GM12801 (cell line): ENCODE results near the gene SPTBN1.

Source experiments
- TF ChIP-seq, protein P1 (sequence below): IDR thresholded peaks from one replicate; pipeline ENCODE4 v1.5.1; 2011; ENCODE audit warnings: control low read depth; ENCODE audit not compliant: insufficient read length; ENCODE audit errors: extremely low read depth

SPTBN1 gene

DNA sequence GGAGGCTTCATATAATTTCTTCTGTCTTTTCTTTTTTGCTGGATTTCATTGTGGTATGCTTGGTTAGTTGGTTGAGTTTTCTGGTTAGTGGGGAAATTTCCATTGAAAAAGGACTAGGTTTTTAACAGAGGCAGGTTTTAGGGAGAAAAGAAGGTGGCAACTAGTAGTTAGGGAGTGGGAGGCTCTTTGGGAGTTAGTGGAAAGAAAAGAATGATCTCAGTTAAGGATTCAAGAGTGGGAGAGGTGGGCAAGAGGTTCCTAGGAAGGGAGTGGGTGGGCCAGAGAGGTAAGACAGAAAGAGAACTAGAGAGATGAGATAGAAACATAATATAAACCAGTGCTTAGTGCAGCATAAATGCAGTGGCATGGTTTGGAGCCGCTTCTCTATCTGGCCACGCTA is 96.9 kb downstream of the SPTBN1 start:
- TF ChIP-seq, protein P1, sequence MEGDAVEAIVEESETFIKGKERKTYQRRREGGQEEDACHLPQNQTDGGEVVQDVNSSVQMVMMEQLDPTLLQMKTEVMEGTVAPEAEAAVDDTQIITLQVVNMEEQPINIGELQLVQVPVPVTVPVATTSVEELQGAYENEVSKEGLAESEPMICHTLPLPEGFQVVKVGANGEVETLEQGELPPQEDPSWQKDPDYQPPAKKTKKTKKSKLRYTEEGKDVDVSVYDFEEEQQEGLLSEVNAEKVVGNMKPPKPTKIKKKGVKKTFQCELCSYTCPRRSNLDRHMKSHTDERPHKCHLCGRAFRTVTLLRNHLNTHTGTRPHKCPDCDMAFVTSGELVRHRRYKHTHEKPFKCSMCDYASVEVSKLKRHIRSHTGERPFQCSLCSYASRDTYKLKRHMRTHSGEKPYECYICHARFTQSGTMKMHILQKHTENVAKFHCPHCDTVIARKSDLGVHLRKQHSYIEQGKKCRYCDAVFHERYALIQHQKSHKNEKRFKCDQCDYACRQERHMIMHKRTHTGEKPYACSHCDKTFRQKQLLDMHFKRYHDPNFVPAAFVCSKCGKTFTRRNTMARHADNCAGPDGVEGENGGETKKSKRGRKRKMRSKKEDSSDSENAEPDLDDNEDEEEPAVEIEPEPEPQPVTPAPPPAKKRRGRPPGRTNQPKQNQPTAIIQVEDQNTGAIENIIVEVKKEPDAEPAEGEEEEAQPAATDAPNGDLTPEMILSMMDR: no peak

DNA sequence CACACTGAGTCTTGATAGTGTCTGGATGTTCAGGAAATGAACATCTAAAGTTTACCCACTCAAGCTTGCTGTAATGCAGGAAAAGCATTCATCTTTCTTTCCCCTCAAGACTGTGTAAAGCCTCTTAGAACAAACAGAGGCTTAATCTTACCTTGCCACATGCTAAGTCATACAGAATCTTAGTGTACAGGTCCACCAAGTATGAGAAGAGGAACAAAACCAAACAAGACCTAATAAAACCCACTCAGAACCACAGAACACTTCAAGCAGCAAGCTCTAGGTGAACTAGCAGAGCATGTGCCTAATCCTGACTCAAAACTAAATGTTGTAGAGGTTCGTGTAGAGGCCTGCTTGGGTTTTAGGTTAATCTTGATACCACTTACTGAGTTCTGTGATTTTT is 97.6 kb downstream of the SPTBN1 start:
- TF ChIP-seq, protein P1: no peak

DNA sequence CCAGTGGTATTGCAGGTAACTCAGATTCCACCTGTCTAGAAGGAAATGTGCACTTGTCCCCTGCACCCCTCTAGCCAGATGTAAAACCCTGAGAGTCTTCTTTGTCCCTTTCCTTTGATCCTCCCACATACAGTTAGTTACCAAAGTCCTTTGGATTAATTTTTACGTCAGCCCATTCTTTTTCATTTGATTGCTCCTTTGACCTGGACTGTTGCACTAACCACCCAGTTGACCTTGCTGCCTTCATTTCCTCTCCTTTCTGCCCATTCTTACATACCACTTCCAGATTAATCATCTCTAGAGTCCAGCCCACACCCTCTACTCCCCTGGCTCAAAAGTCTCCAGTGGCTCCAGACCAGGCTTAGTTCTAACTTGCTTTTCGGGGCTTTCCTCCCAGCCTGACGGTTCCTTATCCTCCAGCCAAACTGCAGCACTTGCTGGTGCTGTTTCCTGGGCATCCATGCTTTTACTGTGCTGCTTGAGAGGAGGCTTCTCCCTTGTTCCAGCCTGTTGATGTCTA is 99.3 kb downstream of the SPTBN1 start:
- TF ChIP-seq, protein P1: no peak

DNA sequence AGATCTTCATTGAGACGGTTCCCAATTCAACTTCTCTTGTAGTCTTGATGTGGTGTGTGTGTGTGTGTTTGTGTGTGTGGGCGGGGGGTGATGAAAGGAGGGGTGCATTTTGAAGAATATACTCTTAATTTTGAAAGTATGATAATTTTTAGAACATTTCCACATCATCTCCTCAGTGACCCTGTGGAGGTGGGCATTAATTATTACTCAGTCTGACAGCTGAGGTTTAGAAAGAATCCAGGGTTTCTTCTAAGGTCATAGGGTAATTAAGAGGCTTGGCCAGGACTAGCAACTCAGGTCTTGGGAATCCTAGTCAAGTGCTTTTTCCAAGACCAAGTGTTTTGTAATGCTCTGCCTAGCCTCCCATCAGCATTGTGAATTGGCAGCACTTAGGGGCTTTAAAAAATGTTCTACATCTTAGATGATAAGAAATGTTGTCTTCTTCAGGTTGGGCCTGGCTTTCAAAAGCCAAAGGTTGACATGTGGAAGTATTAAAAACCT is 100.5 kb downstream of the SPTBN1 start:
- TF ChIP-seq, protein P1: no peak

DNA sequence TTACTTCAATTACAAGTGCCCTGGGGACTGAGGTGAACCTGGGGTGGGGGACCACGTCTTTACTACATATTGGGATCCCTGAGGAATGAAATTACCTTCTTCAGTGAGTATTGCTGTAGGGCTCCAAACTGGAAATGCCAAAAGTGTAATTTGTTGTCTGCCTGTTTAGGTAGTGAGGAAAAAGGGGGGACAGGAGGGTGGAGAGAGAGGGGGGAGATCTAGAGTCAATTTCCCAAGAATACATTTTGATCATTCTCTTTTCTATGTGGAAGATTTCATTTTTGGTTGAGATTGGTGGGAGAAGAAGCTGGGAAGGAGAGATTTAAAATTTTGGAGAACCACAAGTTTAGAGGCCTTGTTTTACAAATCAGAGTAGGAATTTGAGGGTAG is 101.1 kb downstream of the SPTBN1 start:
- TF ChIP-seq, protein P1: no peak

DNA sequence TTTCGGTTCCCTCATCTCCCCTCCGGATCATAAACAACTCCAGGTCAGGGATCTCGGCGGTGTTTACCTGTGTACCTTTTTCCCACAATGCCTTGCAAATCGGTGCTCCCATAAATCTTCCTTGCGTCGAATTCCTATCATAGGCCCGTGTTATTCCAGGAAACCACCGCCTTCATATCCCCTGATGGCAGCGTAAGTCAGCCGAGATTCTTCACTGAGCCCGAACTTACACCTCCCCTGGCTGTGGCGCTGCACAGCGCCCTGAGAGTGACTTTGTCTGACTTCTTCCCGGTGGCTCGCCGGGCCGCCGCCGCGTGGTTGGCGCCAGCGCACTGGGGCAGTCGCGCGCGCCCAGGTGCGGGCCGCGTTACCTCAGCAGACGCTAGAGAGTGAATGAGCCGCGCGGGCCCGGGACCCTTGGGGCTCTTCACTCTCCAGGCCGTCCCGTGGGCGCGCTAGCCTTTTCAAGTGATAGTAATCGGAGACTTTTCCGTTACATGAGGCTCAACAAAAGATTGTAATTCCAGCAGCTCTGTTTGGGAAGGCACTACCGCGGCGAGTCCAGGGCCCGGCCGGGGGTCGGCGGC is 101.6 kb downstream of the SPTBN1 start:
- TF ChIP-seq, protein P1: no peak

DNA sequence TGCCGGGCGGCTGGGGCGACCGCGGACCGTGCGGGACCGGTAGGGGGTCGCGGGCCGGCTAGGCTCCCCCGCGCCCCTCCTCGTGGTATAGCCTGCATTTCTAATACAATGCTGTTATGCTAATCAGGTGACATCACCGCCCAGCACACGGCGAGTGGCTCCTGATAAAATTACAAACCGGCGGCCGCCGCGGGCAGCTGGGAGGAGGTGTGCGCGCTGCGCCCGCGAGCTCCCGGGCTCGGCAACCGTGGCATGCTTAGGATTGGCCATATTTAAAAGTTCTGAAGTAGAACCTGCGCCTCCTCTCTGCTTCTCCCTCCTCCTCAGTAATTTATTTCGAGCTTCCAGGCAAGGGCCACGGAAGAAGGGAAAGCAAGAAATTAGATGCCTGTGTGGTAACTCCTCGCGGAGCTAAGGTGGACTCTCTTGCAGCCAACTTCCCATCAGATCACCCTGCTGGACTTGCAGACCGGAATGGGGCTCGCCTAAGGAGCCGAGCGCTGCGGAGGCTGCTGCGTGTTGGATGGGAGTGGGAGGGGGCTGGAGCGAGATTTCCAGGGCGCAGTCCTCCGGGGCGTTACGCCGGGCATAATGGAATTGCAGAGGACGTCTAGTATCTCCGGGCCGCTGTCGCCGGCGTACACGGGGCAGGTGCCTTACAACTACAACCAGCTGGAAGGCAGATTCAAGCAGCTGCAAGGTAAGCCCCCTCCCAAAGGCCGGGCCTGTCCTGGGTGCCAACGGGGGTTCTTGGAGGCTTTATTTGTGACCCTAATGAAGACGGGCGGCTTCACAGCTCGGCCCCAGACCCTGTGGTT is 102.3 kb downstream of the SPTBN1 start:
- TF ChIP-seq, protein P1: no peak
